HL-60 (cell line): ENCODE data around the gene PMVK.

Experiments used
- CTCF ChIP-seq: IDR thresholded peaks from one replicate; pipeline ENCODE4 v1.5.1; 2011; ENCODE audit warnings: low read length, control low read depth, inconsistent platforms; ENCODE audit not compliant: insufficient read depth
- POLR2AphosphoS5 ChIP-seq: IDR thresholded peaks from 2 replicates; pipeline ENCODE4 v1.6.1; 2012; ENCODE audit warnings: low read depth
- REST ChIP-seq: IDR thresholded peaks from 2 replicates; pipeline ENCODE4 v1.6.1; 2012; ENCODE audit warnings: low read depth; ENCODE audit not compliant: insufficient replicate concordance

GRCh38 chr1:154896771-154897286 lies 39.7 kb downstream of the PMVK start:
- no peak for TF ChIP-seq CTCF
- TF ChIP-seq REST = no peak
- no peak for TF ChIP-seq POLR2AphosphoS5
